ENCODE measurements around the gene ETV2.

DNA sequence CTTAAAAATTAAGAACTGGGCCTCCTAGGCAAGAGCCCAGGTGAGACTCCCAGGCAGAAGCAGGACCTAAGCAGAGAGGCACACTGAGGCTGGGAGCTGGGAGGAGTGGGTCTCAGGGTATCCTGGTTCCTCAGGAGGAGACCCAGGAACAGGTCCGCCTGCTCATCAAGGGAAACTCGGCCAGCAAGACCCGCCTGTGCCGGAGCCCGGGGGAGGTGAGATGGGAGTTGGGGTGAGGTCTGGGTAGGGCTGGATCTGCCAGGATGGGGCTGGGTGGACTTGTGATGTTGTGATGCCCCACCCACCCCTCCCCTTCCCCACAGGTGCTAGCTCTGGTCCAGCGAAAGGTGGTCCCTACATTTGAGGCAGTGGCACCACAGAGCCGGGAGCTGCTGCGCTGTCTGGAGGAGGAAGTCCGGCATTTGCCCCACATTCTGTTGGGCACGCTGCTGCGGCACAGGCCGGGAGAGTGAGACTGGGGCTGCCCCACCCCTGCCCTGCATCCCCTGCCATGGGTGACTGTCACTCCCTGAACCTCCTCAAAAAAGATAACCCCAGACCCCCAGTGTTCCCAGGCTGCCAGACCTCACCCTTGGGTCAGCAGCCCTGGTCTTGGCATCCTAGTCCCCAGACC lies 22.1 kb upstream of the ETV2 start:
- TF ChIP-seq, protein P1, sequence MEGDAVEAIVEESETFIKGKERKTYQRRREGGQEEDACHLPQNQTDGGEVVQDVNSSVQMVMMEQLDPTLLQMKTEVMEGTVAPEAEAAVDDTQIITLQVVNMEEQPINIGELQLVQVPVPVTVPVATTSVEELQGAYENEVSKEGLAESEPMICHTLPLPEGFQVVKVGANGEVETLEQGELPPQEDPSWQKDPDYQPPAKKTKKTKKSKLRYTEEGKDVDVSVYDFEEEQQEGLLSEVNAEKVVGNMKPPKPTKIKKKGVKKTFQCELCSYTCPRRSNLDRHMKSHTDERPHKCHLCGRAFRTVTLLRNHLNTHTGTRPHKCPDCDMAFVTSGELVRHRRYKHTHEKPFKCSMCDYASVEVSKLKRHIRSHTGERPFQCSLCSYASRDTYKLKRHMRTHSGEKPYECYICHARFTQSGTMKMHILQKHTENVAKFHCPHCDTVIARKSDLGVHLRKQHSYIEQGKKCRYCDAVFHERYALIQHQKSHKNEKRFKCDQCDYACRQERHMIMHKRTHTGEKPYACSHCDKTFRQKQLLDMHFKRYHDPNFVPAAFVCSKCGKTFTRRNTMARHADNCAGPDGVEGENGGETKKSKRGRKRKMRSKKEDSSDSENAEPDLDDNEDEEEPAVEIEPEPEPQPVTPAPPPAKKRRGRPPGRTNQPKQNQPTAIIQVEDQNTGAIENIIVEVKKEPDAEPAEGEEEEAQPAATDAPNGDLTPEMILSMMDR (IDR thresholded peaks at IDR 0.05; ENCODE audit: borderline replicate concordance, extremely low read depth, low read length, poor library complexity, severe bottlenecking), result no peak
- no peak for TF ChIP-seq EZH2 (IDR thresholded peaks at IDR 0.05; ENCODE audit: borderline replicate concordance, low read depth, low read length, severe bottlenecking)
